T-cell (primary cell): ENCODE results near the gene RANBP17. TPM values are rescaled to one million over a fixed set of nuclear protein-coding genes. Genes with fewer than 3 reads are reported as not detected.

Experiments
- ATAC-seq, 4 experiments: fragments of 200-7000 bp in 3 of 4; fragments of 150-1000 bp in 1 of 4; cut with Tn5 transposase; replicated peaks in 1 of 4; 1 replicate in 3 of 4; 2 replicates in 1 of 4; pipeline ENCODE4 v1.10.0; 2021; ENCODE audit warnings: moderate library complexity in 3 of 4, mild to moderate bottlenecking in 2 of 4, moderate number of reproducible peaks in 1 of 4
- CTCF ChIA-PET, 2 donors: fragments of 300-600 bp; sonication (Branson Sonifier 250); formaldehyde crosslinking; loops; one replicate each; lab custom pipeline; 2022; ENCODE audit warnings: antibody characterized with exemption in 2 of 2; lab: Charles Lee
- POLR2A ChIA-PET, 2 donors: fragments of 300-600 bp; sonication (Branson Sonifier 250); formaldehyde crosslinking; loops; one replicate each; lab custom pipeline; 2022; ENCODE audit warnings: antibody characterized with exemption in 2 of 2; lab: Charles Lee
- DNase-seq, 35 experiments: peaks; one replicate each; pipeline versions ENCODE4 v3.0.0 to v3.0.0-alpha.2; 2013 to 2023
- H3K27ac ChIP-seq: one replicate; pipeline ENCODE4 v1.5.1; 2013; ENCODE audit warnings: low read length
- H3K27me3 ChIP-seq, 2 experiments: replicated peaks in 1 of 2; 1 replicate in 1 of 2; 2 replicates in 1 of 2; pipeline versions ENCODE4 v1.6.1 to v1.7.0; 2013; ENCODE audit warnings: low read length in 1 of 2, mixed read lengths in 1 of 2; ENCODE audit not compliant: control insufficient read depth in 2 of 2, insufficient read depth in 2 of 2; ENCODE audit errors: extremely low read depth in 1 of 2
- H3K36me3 ChIP-seq, 2 donors: 1 replicate in 1 of 2; 2 replicates in 1 of 2; pipeline versions ENCODE4 v1.6.1 to v1.7.0; 2013; ENCODE audit warnings: low read length in 1 of 2; ENCODE audit not compliant: control insufficient read depth in 2 of 2, insufficient read depth in 1 of 2; ENCODE audit errors: extremely low read depth in 1 of 2
- H3K4me1 ChIP-seq, 2 experiments: 1 replicate in 1 of 2; 2 replicates in 1 of 2; pipeline versions ENCODE4 v1.6.1 to v1.7.0; 2013; ENCODE audit warnings: low read length in 2 of 2, mixed read lengths in 1 of 2; ENCODE audit not compliant: insufficient read depth in 2 of 2, control insufficient read depth in 1 of 2; ENCODE audit errors: extremely low read depth in 1 of 2
- H3K4me3 ChIP-seq, 2 donors: 1 replicate in 1 of 2; 2 replicates in 1 of 2; pipeline versions ENCODE4 v1.5.1 to v1.7.0; 2013; ENCODE audit warnings: mild to moderate bottlenecking in 2 of 2, low read length in 1 of 2, moderate library complexity in 1 of 2; ENCODE audit not compliant: control insufficient read depth in 1 of 2; ENCODE audit errors: extremely low read depth in 1 of 2
- H3K9me3 ChIP-seq: 2 replicates; pipeline ENCODE4 v1.7.0; 2013
- H3K27ac Mint-ChIP-seq, 2 donors: one replicate each; pipeline ENCODE4 v1.8.0; 2020 to 2021; ENCODE audit warnings: mild to moderate bottlenecking in 2 of 2, mixed read lengths in 2 of 2
- H3K27me3 Mint-ChIP-seq, 2 donors: one replicate each; pipeline ENCODE4 v1.8.0; 2021 to 2022; ENCODE audit warnings: mixed read lengths in 2 of 2
- H3K36me3 Mint-ChIP-seq: one replicate; pipeline ENCODE4 v1.8.0; 2021; ENCODE audit warnings: mixed read lengths
- H3K4me1 Mint-ChIP-seq, 3 donors: one replicate each; pipeline ENCODE4 v1.8.0; 2020 to 2022; ENCODE audit warnings: mixed read lengths in 3 of 3, mild to moderate bottlenecking in 1 of 3
- H3K4me3 Mint-ChIP-seq, 3 donors: one replicate each; pipeline ENCODE4 v1.8.0; 2020 to 2022; ENCODE audit warnings: mild to moderate bottlenecking in 3 of 3, mixed read lengths in 3 of 3, moderate library complexity in 3 of 3
- H3K9me3 Mint-ChIP-seq, 3 donors: one replicate each; pipeline ENCODE4 v1.8.0; 2020 to 2022; ENCODE audit warnings: mixed read lengths in 3 of 3
- WGBS: methylation state at CpG from one replicate; pipeline ENCODE4 v1.1.5; 2013; ENCODE audit warnings: missing lambda C conversion rate; ENCODE audit not compliant: insufficient coverage; 5-methylcytosine and 5-hydroxymethylcytosine counted together
- total RNA-seq, 35 experiments: library from RNA in 6 of 35; stranded (reverse) in 6 of 35; fragments of 120-200 nt in 1 of 35; gene quantifications; one replicate each; pipeline versions ENCODE4 v1.2.1 to v1.2.4 and lab custom pipeline; 2013 to 2026

Gene RANBP17
- total RNA-seq, 5 donors from 2014 or later (not counting 1 experiment from before 2014, with no cell fraction given) = 0.41 to 0.62 (median 0.58) TPM; not detected in 2

GRCh38 chr5:171055875-171056454 lies 194.1 kb downstream of the RANBP17 start:
- no peak overlapping the region for H3K27ac ChIP-seq
- no peaks in the 10 kb centered on the region for H3K27me3 ChIP-seq
- H3K36me3 ChIP-seq = no peaks in the 10 kb centered on the region
- Mint-ChIP-seq H3K4me1 (no peaks in the 10 kb centered on the region), H3K27ac (no peak overlapping the region), H3K4me3 (no peak overlapping the region), H3K9me3 (peaks cover 0 to 23% (median 9%) of the 10 kb centered on the region in 3 donors), H3K36me3 (no peaks in the 10 kb centered on the region), H3K27me3 (no peaks in the 10 kb centered on the region)
- DNase-seq (no peak), ATAC-seq (no peak)
- H3K9me3 ChIP-seq = no peaks in the 10 kb centered on the region
- no peak overlapping the region for H3K4me3 ChIP-seq
- no CpG with 5 or more reads among the region's 3 CpGs for WGBS
- ChIA-PET POLR2A (no interaction called here), CTCF (no interaction called here)
- no peaks in the 10 kb centered on the region for H3K4me1 ChIP-seq

GRCh38 chr5:171067540-171068130 lies 205.8 kb downstream of the RANBP17 start:
- peaks cover 21 to 30% (median 28%) of the 10 kb centered on the region in 3 donors for H3K9me3 Mint-ChIP-seq
- ATAC-seq (no peak), DNase-seq (no peak)
- H3K27ac Mint-ChIP-seq = no peak overlapping the region
- no peak overlapping the region for H3K4me3 Mint-ChIP-seq
- no peaks in the 10 kb centered on the region for H3K4me1 Mint-ChIP-seq
- no peaks in the 10 kb centered on the region for H3K36me3 Mint-ChIP-seq
- ChIA-PET CTCF (no interaction called here), POLR2A (no interaction called here)
- H3K27me3 Mint-ChIP-seq = peaks cover 2 to 4% of the 10 kb centered on the region in 2 donors
- Histone ChIP-seq H3K9me3 (no peaks in the 10 kb centered on the region), H3K4me3 (no peak overlapping the region), H3K36me3 (no peaks in the 10 kb centered on the region), H3K27ac (no peak overlapping the region), H3K27me3 (no peaks in the 10 kb centered on the region), H3K4me1 (no peaks in the 10 kb centered on the region)
- WGBS = no CpG with 5 or more reads among the region's 2 CpGs

- Mint-ChIP-seq H3K36me3 (no peaks in the 10 kb centered on the region), H3K27ac (no peak overlapping the region), H3K9me3 (peaks cover 4 to 9% (median 4%) of the 10 kb centered on the region in 3 donors), H3K4me1 (no peaks in the 10 kb centered on the region), H3K27me3 (peaks cover 2 to 4% of the 10 kb centered on the region in 2 donors), H3K4me3 (no peak overlapping the region)
- ChIA-PET POLR2A (no interaction called here), CTCF (no interaction called here)
- DNase-seq = no peak
- Histone ChIP-seq H3K36me3 (no peaks in the 10 kb centered on the region), H3K9me3 (no peaks in the 10 kb centered on the region), H3K27ac (no peak overlapping the region), H3K4me1 (no peaks in the 10 kb centered on the region), H3K27me3 (peaks cover 0 to 4% of the 10 kb centered on the region in 2 experiments), H3K4me3 (no peak overlapping the region)
- ATAC-seq = no peak
- WGBS = no CpG with 5 or more reads among the region's 5 CpGs
Measured at GRCh38 chr5:171074747-171075146, 212.9 kb downstream of the RANBP17 start.

GRCh38 chr5:171080186-171080938 lies 218.5 kb downstream of the RANBP17 start:
- no peaks in the 10 kb centered on the region for H3K4me1 Mint-ChIP-seq
- CTCF ChIA-PET = no interaction called here
- H3K4me3 Mint-ChIP-seq = no peak overlapping the region
- H3K4me3 ChIP-seq = no peak overlapping the region
- H3K36me3 Mint-ChIP-seq = no peaks in the 10 kb centered on the region
- no peaks in the 10 kb centered on the region for H3K36me3 ChIP-seq
- no peaks in the 10 kb centered on the region for H3K27me3 Mint-ChIP-seq
- H3K4me1 ChIP-seq = no peaks in the 10 kb centered on the region
- H3K27ac Mint-ChIP-seq = no peak overlapping the region
- H3K27me3 ChIP-seq = peaks cover 0 to 4% of the 10 kb centered on the region in 2 experiments
- DNase-seq (no peak), ATAC-seq (no peak)
- H3K9me3 Mint-ChIP-seq = peaks cover 3 to 7% (median 4%) of the 10 kb centered on the region in 3 donors
- no peak overlapping the region for H3K27ac ChIP-seq
- WGBS = no CpG with 5 or more reads among the region's 7 CpGs
- no peaks in the 10 kb centered on the region for H3K9me3 ChIP-seq
- POLR2A ChIA-PET = no interaction called here

- H3K27me3 Mint-ChIP-seq = no peaks in the 10 kb centered on the region
- no peak for ATAC-seq
- peaks cover 3 to 7% (median 4%) of the 10 kb centered on the region in 3 donors for H3K9me3 Mint-ChIP-seq
- no peak overlapping the region for H3K27ac ChIP-seq
- no peak overlapping the region for H3K4me3 ChIP-seq
- ChIA-PET CTCF (no interaction called here), POLR2A (no interaction called here)
- no peaks in the 10 kb centered on the region for H3K27me3 ChIP-seq
- no peaks in the 10 kb centered on the region for H3K4me1 Mint-ChIP-seq
- no peaks in the 10 kb centered on the region for H3K36me3 ChIP-seq
- no peak overlapping the region for H3K27ac Mint-ChIP-seq
- no CpG with 5 or more reads among the region's 1 CpG for WGBS
- DNase-seq = no peak
- no peaks in the 10 kb centered on the region for H3K9me3 ChIP-seq
- H3K4me3 Mint-ChIP-seq = no peak overlapping the region
- H3K4me1 ChIP-seq = no peaks in the 10 kb centered on the region
- no peaks in the 10 kb centered on the region for H3K36me3 Mint-ChIP-seq
Measured at GRCh38 chr5:171081319-171081718, 219.5 kb downstream of the RANBP17 start.

- Mint-ChIP-seq H3K4me3 (no peak overlapping the region), H3K27me3 (no peaks in the 10 kb centered on the region), H3K9me3 (peaks cover 5 to 7% (median 7%) of the 10 kb centered on the region in 3 donors), H3K27ac (no peak overlapping the region), H3K36me3 (no peaks in the 10 kb centered on the region), H3K4me1 (no peaks in the 10 kb centered on the region)
- Histone ChIP-seq H3K4me3 (no peak overlapping the region), H3K27ac (no peak overlapping the region), H3K27me3 (no peaks in the 10 kb centered on the region), H3K36me3 (no peaks in the 10 kb centered on the region), H3K9me3 (no peaks in the 10 kb centered on the region), H3K4me1 (no peaks in the 10 kb centered on the region)
- ATAC-seq (no peak), DNase-seq (no peak)
- POLR2A ChIA-PET = no interaction called here
- WGBS = no CpG with 5 or more reads among the region's 2 CpGs
- CTCF ChIA-PET = no interaction called here
Measured at GRCh38 chr5:171092194-171092593, 230.4 kb downstream of the RANBP17 start.
